ENCODE measurements around the gene KLRC2.
"Not testable (repeated sequence)": the region's sequence is repeated elsewhere in the genome, so short reads cannot be mapped to it uniquely, and the experiment has no call there.

KLRC2 gene

DNA sequence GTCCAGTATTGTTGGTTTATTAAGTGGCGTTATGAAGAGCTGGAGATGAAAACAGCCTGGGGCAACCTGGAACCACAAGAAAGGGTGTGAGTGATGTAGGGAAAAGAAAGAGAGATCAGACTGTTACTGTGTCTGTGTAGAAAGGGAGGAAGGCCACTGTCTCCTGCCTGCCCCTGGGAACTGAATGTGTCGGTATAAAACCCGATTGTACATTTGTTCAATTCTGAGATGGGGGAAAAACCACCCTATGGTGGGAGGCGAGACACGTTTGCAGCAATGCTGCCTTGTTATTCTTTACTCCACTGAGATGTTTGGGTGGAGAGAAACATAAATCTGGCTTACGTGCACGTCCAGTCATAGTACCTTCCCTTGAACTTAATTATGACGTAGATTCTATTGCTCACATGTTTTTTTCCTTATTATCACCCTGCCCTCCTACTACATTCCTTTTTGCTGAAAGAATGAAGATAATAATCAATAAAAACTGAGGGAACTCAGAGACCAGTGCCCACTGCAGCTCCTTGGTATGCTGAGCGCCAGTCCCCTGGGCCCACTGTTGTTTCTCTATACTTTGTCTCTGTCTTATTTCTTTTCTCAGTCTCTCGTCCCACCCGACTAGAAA is 41.2 kb downstream of the KLRC2 start:
- not testable (repeated sequence) for H3K9me3 Mint-ChIP-seq; H3K27ac Mint-ChIP-seq; H3K4me1 Mint-ChIP-seq (ENCODE audit: low read depth); H3K36me3 Mint-ChIP-seq (ENCODE audit: low read depth); DNase-seq (ENCODE audit: low spot score); H3K4me3 Mint-ChIP-seq
- H3K27me3 Mint-ChIP-seq (ENCODE audit: low read depth), result peaks cover 19% of the 10 kb centered on the region

DNA sequence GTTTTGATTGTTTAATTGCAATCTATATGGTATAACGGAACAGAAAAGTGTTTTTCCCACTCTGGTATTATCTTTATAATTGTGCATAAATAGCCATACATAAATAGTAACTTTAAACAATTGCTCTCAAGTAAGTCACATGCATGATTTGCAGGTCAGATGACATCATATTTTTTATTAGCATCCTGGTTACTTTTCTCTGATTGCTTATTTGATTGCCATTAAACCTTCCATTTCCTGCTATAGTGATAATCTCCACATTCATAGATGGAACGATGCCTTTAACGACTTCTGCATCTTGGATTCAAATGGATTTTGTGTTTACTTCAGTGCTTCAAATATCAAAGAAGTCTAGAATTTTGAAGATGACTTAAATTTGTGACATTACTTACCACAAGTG is 42.5 kb downstream of the KLRC2 start:
- Mint-ChIP-seq H3K36me3 (ENCODE audit: low read depth) (no peaks in the 10 kb centered on the region), H3K27me3 (ENCODE audit: low read depth) (peaks cover 28% of the 10 kb centered on the region), H3K27ac (no peak overlapping the region), H3K9me3 (no peaks in the 10 kb centered on the region), H3K4me1 (ENCODE audit: low read depth) (peaks cover 2% of the 10 kb centered on the region), H3K4me3 (no peak overlapping the region)
- DNase-seq (ENCODE audit: low spot score), result no peak

DNA sequence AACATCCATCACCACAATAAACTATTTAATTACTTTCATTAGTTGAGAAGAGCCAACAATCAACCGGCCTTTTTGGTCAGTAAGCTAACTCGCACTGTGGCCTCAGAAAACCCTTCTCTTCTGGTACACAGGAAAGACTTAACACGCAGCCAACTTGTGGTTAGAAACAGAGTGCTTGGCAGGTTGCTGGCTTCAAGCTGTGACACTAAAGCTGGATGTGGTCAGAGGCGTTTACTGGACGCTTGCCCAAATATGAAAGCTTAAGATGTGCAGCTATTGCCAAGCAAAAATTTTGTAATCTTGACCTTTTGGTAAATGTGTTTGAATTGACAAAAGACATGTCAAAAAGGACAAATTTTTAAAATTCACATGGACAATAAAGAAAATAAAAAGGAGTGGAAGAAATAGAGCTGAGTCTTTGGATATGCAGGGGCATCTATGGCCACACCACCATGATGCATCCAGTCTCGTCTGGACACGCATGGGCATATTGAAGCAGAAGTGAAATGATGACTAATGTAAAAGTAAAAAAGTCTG is 43.3 kb downstream of the KLRC2 start:
- H3K4me3 Mint-ChIP-seq, result no peak overlapping the region
- no peaks in the 10 kb centered on the region for H3K36me3 Mint-ChIP-seq (ENCODE audit: low read depth)
- H3K4me1 Mint-ChIP-seq (ENCODE audit: low read depth), result peaks cover 2% of the 10 kb centered on the region
- H3K27ac Mint-ChIP-seq, result no peak overlapping the region
- H3K9me3 Mint-ChIP-seq, result no peaks in the 10 kb centered on the region
- DNase-seq (ENCODE audit: low spot score), result no peak
- H3K27me3 Mint-ChIP-seq (ENCODE audit: low read depth), result peaks cover 24% of the 10 kb centered on the region

DNA sequence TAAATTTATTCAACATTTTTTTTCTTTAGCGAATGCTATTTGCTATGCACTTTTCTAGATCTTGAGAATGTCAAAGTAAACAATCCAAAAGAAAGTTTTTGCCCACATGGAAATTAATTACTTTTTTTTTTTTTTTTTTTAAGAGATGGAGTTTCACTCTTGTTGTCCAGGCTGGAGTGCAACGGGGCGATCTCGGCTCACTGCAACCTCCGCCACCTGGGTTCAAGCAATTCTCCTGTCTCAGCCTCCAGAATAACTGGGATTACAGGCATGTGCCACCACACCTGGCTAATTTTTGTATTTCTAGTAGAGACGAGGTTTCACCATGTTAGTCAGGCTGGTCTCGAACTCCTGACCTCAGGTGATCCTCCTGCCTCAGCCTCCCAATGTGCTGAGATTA is 44.8 kb downstream of the KLRC2 start:
- H3K4me1 Mint-ChIP-seq (ENCODE audit: low read depth), result not testable (repeated sequence)

DNA sequence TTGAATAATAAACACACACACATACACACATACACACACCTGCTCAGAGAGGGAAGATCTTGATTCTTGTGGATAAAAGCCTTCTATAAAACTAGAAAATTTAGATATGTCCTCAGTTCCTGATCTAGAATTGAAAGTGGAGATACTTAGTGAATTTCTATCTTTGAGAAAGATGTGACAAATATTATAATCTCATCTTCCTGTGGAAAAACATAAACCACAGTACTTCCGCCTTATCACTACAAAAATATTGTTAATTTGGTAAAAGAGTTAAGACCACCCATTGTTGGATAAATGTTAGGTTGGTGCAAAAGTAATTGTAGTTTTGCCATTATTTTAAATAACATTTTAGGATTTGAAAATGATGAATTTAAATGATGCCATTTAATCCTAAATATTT is 45.9 kb downstream of the KLRC2 start, which contains the start of gene KLRK1:
TSS of gene KLRK1 (minus strand) at position 138 of the 400 bp plus-strand sequence. CDS start 1,231 bp downstream, outside the sequence.
- no peak within 1 kb of the TSS for H3K4me3 Mint-ChIP-seq
- H3K9me3 Mint-ChIP-seq, result no peaks in the 10 kb centered on the region
- H3K4me1 Mint-ChIP-seq (ENCODE audit: low read depth), result peaks cover 2% of the 10 kb centered on the region
- no peak for DNase-seq (ENCODE audit: low spot score)
- peaks cover 24% of the 10 kb centered on the region for H3K27me3 Mint-ChIP-seq (ENCODE audit: low read depth)
- H3K27ac Mint-ChIP-seq, result no peak within 1 kb of the TSS
- H3K36me3 Mint-ChIP-seq (ENCODE audit: low read depth), result no peaks in the 10 kb centered on the region

More for the DNA sequence above, 44.8 kb downstream of the KLRC2 start:
- peaks cover 24% of the 10 kb centered on the region for H3K27me3 Mint-ChIP-seq (ENCODE audit: low read depth)
- not testable (repeated sequence) for H3K9me3 Mint-ChIP-seq; DNase-seq (ENCODE audit: low spot score); H3K27ac Mint-ChIP-seq; H3K36me3 Mint-ChIP-seq (ENCODE audit: low read depth); H3K4me3 Mint-ChIP-seq

DNA sequence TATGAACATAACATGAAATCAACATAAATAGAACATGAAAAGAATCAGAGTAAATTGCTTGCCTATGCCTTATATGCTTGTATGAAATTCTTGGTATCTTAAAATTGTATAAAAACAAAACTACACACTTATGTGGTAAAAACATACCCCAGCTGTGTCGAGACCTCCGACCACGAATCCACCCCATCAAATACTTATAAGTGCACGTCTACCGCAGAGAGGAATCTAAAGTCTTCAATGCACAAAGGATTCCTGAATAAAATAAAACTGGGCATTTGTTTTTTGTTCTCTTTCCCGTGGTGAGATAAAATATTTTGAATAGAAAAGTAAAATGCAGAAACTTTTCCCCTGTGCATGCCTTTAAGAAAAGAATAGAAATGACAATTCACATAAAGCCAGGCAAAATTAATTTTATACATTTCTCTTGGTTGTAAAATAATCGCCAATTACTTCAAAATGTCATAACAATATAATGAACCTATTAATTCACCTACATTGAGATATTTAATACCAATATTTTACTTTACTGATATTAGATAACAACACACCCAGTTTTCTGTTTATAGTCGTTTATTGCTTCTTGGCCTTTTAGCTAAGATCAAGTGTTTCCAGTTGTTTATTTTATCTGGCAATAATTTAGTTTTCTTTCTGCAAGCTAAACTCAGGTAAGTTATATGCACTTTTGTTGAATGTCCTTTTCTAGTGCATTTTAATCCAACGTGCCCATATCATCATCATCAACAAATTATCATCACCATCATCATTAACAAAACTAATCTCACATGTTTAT is 47.0 kb downstream of the KLRC2 start:
- no peak for DNase-seq (ENCODE audit: low spot score)
- H3K9me3 Mint-ChIP-seq, result no peaks in the 10 kb centered on the region
- H3K4me1 Mint-ChIP-seq (ENCODE audit: low read depth), result peaks cover 2% of the 10 kb centered on the region
- peaks cover 27% of the 10 kb centered on the region for H3K27me3 Mint-ChIP-seq (ENCODE audit: low read depth)
- H3K36me3 Mint-ChIP-seq (ENCODE audit: low read depth), result no peaks in the 10 kb centered on the region
- H3K4me3 Mint-ChIP-seq, result no peak overlapping the region
- no peak overlapping the region for H3K27ac Mint-ChIP-seq

DNA sequence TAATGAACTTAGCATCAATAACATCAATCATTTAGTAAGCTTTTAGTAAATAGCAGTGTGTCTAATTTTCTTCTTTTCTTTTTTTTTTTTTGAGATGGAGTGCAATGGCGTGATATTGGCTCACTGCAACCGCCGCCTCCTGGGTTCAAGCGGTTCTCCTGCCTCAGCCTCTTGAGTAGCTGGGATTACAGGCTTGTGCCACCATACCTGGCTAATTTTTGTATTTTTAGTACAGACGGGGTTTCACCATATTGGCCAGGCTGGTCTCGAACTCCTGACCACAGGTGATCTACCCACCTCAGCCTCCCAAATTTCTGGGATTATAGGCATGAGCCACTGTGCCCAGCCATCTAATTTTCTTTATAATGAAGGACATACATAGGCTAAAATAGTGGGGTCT is 48.3 kb downstream of the KLRC2 start:
- peaks cover 29% of the 10 kb centered on the region for H3K27me3 Mint-ChIP-seq (ENCODE audit: low read depth)
- not testable (repeated sequence) for H3K27ac Mint-ChIP-seq; H3K36me3 Mint-ChIP-seq (ENCODE audit: low read depth); H3K9me3 Mint-ChIP-seq; H3K4me1 Mint-ChIP-seq (ENCODE audit: low read depth); H3K4me3 Mint-ChIP-seq; DNase-seq (ENCODE audit: low spot score)

DNA sequence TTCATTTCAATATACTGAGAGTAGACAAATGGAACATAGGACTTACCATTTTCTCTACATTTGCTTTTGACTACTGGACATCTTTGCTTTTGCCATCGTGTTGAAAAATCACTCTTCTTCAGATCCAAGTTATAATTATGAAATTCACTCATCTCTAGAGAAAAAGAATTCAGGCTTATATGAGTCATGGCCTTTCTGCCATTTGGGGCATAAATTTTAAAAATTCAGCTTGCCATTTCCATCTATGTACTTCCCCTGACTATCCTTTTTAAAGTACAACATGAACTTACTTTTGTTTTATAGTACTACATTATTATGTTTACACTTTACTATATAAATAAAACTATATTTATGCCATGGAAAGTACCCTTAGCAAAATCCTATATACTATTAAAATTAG is 49.0 kb downstream of the KLRC2 start:
- H3K27me3 Mint-ChIP-seq (ENCODE audit: low read depth), result peaks cover 28% of the 10 kb centered on the region
- no peaks in the 10 kb centered on the region for H3K36me3 Mint-ChIP-seq (ENCODE audit: low read depth)
- H3K27ac Mint-ChIP-seq, result no peak overlapping the region
- H3K9me3 Mint-ChIP-seq, result no peaks in the 10 kb centered on the region
- no peak overlapping the region for H3K4me3 Mint-ChIP-seq
- H3K4me1 Mint-ChIP-seq (ENCODE audit: low read depth), result peaks cover 2% of the 10 kb centered on the region
- no peak for DNase-seq (ENCODE audit: low spot score)

DNA sequence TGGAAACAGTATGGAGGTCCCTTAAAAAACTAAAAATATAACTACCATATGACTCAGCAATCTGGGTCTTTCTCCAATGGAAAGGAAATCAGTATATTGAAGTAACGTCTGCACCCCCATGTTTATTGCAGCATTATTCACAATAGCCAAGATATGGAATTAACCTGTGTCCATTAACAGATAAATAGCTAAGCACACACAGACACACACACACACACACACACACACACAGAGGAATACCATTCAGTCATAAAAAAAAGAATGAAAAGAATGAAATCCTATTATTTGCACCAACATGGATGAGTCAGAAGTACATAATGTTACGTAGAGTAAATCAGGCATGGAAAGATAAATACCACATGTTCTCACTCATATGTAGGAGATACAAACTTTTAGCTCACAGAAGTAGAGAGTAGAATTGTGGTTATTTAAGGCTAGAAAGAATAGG is 50.6 kb downstream of the KLRC2 start:
- H3K4me3 Mint-ChIP-seq, result no peak overlapping the region
- no peak for DNase-seq (ENCODE audit: low spot score)
- no peak overlapping the region for H3K27ac Mint-ChIP-seq
- peaks cover 30% of the 10 kb centered on the region for H3K27me3 Mint-ChIP-seq (ENCODE audit: low read depth)
- no peaks in the 10 kb centered on the region for H3K9me3 Mint-ChIP-seq
- H3K4me1 Mint-ChIP-seq (ENCODE audit: low read depth), result peaks cover 2% of the 10 kb centered on the region
- H3K36me3 Mint-ChIP-seq (ENCODE audit: low read depth), result no peaks in the 10 kb centered on the region

DNA sequence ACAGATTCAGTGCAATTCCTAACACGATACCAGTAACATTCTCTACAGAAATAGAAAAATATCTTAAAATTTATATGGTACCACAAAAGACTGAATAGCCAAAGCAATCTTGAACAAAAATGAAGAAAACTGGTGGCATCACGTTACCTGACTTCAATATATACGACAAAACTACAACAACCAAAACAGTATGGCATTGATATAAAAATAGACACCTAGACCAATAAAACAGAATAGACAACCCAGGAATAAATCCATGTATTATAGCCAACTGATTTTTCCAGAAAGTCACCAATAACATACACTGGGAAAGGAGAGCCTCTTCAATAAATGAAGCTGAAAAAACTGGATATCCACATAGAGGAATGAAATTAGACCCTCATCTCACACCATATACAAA is 51.6 kb downstream of the KLRC2 start:
- H3K27me3 Mint-ChIP-seq (ENCODE audit: low read depth), result peaks cover 23% of the 10 kb centered on the region
- no peaks in the 10 kb centered on the region for H3K9me3 Mint-ChIP-seq
- no peaks in the 10 kb centered on the region for H3K36me3 Mint-ChIP-seq (ENCODE audit: low read depth)
- H3K4me1 Mint-ChIP-seq (ENCODE audit: low read depth), result no peaks in the 10 kb centered on the region
- no peak overlapping the region for H3K27ac Mint-ChIP-seq
- no peak for DNase-seq (ENCODE audit: low spot score)
- no peak overlapping the region for H3K4me3 Mint-ChIP-seq

DNA sequence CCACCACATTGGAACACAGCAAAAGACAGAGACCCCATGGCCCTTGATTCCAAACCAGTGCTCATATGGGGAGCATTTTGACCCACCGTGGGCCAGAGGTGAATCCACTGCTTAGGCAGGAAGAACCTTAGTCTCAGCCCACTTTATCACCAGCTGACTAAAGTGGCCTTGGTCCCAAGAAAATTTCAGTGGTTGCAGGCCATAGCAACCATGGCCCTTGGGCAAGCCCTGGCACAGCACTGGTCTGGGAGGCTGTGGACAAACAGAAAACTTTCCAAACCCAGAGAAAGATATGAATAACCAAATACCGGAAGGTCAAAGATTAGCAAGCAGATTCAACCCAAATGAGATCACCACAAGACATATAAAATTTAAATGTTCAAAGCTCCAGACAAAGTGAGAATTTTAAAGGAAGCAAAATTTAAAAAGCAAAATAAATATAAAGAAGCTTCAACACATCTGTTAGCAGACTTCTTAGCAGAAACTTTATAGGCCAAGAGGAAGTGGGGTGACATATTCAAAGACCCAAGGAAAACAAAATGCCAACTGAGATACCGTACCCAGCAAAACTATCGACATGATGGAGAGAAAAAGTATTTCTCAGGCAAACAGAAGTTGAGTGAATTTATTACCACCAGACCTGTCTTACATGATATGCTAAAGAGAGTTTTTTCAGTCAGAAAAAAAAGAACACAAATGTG is 53.7 kb downstream of the KLRC2 start:
- H3K9me3 Mint-ChIP-seq, result no peaks in the 10 kb centered on the region
- no peak for DNase-seq (ENCODE audit: low spot score)
- no peaks in the 10 kb centered on the region for H3K36me3 Mint-ChIP-seq (ENCODE audit: low read depth)
- no peaks in the 10 kb centered on the region for H3K4me1 Mint-ChIP-seq (ENCODE audit: low read depth)
- H3K27ac Mint-ChIP-seq, result no peak overlapping the region
- no peak overlapping the region for H3K4me3 Mint-ChIP-seq
- peaks cover 16% of the 10 kb centered on the region for H3K27me3 Mint-ChIP-seq (ENCODE audit: low read depth)
